ENCODE measurements around the gene YIPF3. TPM values are rescaled to one million over a fixed set of nuclear protein-coding genes. Genes with fewer than 3 reads are reported as not detected.

YIPF3 gene
- total RNA-seq, 2 donors from 2014 or later = 79.4 to 122 TPM

DNA sequence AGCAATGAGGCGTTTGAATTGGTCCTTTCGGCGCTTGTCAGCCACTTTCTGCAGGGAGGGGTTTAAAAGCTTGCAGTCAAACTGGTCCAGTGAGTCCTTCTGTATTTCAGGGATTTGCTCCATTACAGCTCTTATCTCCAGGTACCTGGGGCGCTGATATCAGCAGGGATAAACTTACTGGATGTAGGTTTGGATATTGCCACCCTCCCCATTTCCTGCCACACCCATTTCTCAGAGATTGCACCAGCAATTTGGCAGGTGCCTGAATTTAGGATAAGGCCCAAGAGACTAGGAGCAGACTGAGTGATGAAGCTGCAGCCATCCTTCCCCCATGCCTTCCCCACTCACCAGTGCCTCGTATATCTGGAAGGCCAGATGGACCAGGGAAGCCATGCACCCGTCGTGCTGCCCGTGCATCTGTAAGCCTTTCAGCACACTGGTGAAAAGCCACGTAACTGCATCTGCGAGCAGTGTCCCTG is 7.8 kb upstream of the YIPF3 start:
- Histone ChIP-seq H3K4me3 (no peak overlapping the region), H3K36me3 (replicated peaks in 1 of 2; ENCODE audit: insufficient read depth in 1 of 2, low read depth in 2 of 2) (peaks cover 9 to 56% of the 10 kb centered on the region in 2 donors), H3K4me1 (no peaks in the 10 kb centered on the region), H3K27ac (no peak overlapping the region), H3K27me3 (no peaks in the 10 kb centered on the region), H3K9me3 (no peaks in the 10 kb centered on the region)
- DNase-seq (no peak), ATAC-seq (no peak)
- intact Hi-C loops (cut with DNase I) = no loop called here
- TF ChIP-seq POLR2A (IDR thresholded peaks at IDR 0.05) = no peak
- TF ChIP-seq, protein P1, sequence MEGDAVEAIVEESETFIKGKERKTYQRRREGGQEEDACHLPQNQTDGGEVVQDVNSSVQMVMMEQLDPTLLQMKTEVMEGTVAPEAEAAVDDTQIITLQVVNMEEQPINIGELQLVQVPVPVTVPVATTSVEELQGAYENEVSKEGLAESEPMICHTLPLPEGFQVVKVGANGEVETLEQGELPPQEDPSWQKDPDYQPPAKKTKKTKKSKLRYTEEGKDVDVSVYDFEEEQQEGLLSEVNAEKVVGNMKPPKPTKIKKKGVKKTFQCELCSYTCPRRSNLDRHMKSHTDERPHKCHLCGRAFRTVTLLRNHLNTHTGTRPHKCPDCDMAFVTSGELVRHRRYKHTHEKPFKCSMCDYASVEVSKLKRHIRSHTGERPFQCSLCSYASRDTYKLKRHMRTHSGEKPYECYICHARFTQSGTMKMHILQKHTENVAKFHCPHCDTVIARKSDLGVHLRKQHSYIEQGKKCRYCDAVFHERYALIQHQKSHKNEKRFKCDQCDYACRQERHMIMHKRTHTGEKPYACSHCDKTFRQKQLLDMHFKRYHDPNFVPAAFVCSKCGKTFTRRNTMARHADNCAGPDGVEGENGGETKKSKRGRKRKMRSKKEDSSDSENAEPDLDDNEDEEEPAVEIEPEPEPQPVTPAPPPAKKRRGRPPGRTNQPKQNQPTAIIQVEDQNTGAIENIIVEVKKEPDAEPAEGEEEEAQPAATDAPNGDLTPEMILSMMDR (IDR thresholded peaks at IDR 0.05) = no peak
- WGBS, 2 donors = 87 to 88% methylated on average over 10 of the region's 10 CpGs

DNA sequence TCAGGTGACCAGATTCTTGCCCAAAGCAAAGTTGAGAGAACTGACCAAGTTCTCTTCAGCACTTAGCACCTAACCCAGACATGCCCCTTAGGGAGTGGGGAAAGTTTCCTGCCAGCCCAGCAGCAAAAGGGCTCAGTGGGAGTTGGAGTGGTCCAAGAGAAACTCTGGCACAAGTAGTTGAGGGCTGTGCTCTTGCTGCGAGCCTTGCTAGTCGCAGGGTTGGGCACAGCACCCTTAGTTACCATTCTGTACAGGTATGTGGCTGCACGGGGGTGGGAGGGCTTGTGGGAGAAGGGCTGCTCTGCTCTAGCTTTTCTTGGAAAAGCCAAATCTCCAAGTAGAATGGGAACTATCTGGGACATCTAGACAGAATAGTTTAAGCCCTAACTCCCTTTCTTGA is 6.6 kb upstream of the YIPF3 start:
- Histone ChIP-seq H3K9me3 (no peaks in the 10 kb centered on the region), H3K36me3 (replicated peaks in 1 of 2; ENCODE audit: insufficient read depth in 1 of 2, low read depth in 2 of 2) (peaks cover 9 to 56% of the 10 kb centered on the region in 2 donors), H3K4me3 (no peak overlapping the region), H3K27ac (no peak overlapping the region), H3K4me1 (peaks cover 7% of the 10 kb centered on the region), H3K27me3 (no peaks in the 10 kb centered on the region)
- TF ChIP-seq, protein P1 (IDR thresholded peaks at IDR 0.05) = no peak
- TF ChIP-seq POLR2A (IDR thresholded peaks at IDR 0.05) = no peak
- intact Hi-C loops (cut with DNase I) = no loop called here
- 84 to 86% methylated on average over 3 of the region's 3 CpGs for WGBS, 2 donors
- DNase-seq (no peak), ATAC-seq (no peak)

DNA sequence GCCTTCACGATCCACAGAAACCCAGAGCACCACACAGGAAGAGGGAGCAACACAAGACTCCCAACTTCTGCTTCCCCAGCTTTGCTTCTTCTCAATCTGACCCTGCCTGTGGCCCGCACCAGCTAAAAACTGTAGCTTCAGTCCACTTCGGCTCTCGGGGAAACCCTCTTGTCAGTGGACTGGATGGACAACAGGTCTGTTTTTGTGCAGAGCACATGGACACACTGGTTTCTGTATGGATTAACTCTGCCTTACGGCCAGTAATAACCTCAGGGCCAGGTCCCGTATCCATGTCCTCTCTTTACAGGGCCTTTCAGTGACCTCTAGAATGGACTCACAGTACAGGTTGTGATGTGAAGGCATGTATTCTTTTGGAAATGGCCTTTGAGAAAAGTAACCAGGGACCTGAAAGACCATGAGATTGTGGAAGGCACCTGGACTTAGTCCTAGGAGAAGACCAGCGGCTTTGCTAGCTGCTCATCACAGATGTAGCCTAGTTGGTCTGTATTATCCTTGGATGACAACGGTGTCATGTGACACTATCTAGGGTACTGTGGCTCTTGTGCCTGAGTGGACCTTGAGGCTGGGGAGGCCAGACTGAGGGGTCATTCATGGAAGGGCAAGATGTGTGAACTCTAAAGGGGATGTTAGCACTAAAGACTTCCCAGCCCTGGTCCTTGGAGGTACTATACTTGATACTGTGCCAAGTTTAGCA is 6.0 kb upstream of the YIPF3 start:
- WGBS, 2 donors = 81 to 83% methylated on average over 5 to 8 of the region's 8 CpGs
- DNase-seq = no peak
- no peak overlapping the region for H3K27ac ChIP-seq
- no peak for ATAC-seq
- no peak overlapping the region for H3K4me3 ChIP-seq
- intact Hi-C loops (cut with DNase I) = no loop called here
- H3K9me3 ChIP-seq = no peaks in the 10 kb centered on the region
- TF ChIP-seq, protein P1 (IDR thresholded peaks at IDR 0.05) = no peak
- no peak for TF ChIP-seq POLR2A (IDR thresholded peaks at IDR 0.05)
- H3K27me3 ChIP-seq = no peaks in the 10 kb centered on the region
- peaks cover 13% of the 10 kb centered on the region for H3K4me1 ChIP-seq
- peaks cover 9 to 55% of the 10 kb centered on the region in 2 donors for H3K36me3 ChIP-seq (replicated peaks in 1 of 2; ENCODE audit: insufficient read depth in 1 of 2, low read depth in 2 of 2)

DNA sequence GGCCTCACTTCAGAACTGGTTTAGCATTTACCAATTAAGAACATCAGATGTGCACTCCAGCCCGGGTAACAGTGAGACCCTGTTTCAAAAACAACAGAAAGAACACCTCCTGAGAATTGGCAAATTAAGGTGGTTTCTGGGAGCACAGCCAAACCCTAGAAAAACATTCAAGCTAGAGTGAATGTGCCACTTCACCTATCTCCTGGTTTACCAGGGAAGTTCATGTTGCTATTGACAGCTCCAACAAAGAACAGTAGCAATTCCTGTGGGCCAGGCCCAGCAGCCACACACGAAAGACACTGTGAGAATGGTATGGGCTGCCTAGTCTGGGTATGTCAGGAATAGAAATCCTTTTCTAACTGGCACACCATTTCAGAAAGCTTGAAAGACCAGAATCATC is 5.1 kb upstream of the YIPF3 start:
- Histone ChIP-seq H3K4me1 (peaks cover 16% of the 10 kb centered on the region), H3K36me3 (replicated peaks in 1 of 2; ENCODE audit: insufficient read depth in 1 of 2, low read depth in 2 of 2) (peaks cover 9 to 52% of the 10 kb centered on the region in 2 donors), H3K27me3 (no peaks in the 10 kb centered on the region), H3K4me3 (no peak overlapping the region), H3K27ac (no peak overlapping the region), H3K9me3 (no peaks in the 10 kb centered on the region)
- intact Hi-C loops (cut with DNase I) = no loop called here
- no peak for DNase-seq
- ATAC-seq = no peak
- 70 to 78% methylated on average over 2 of the region's 2 CpGs for WGBS, 2 donors
- TF ChIP-seq, protein P1 (IDR thresholded peaks at IDR 0.05) = no peak
- TF ChIP-seq POLR2A (IDR thresholded peaks at IDR 0.05) = no peak

DNA sequence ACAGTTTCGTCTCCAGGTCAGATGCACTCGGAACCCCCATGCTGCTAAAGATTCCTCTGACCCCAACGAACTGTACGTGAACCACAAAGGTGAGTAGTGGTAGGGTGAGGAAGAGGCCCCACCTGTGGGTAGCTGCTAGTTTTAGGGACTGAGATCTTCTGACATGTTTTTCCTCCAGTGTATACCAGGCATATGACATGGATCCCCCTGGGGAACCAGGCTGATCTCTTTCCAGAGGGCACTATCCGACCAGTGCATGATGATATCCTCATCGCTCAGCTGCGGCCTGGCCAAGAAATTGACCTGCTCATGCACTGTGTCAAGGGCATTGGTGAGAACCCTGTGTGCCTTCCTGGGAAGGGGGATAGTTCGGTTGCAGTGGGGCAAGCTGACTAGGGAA is 3.4 kb upstream of the YIPF3 start:
- Histone ChIP-seq H3K4me1 (peaks cover 26% of the 10 kb centered on the region), H3K27me3 (no peaks in the 10 kb centered on the region), H3K36me3 (replicated peaks in 1 of 2; ENCODE audit: insufficient read depth in 1 of 2, low read depth in 2 of 2) (peaks cover 9 to 43% of the 10 kb centered on the region in 2 donors), H3K27ac (no peak overlapping the region), H3K9me3 (no peaks in the 10 kb centered on the region), H3K4me3 (no peak overlapping the region)
- DNase-seq = no peak
- TF ChIP-seq POLR2A (IDR thresholded peaks at IDR 0.05) = no peak
- TF ChIP-seq, protein P1 (IDR thresholded peaks at IDR 0.05) = no peak
- intact Hi-C loops (cut with DNase I) = no loop called here
- 75 to 85% methylated on average over 6 to 8 of the region's 8 CpGs for WGBS, 2 donors
- ATAC-seq = no peak

All from body of pancreas (tissue), 4 donors.